ENCODE measurements around the gene KCTD7.
"Not testable (repeated sequence)": the region's sequence is repeated elsewhere in the genome, so short reads cannot be mapped to it uniquely, and the experiment has no call there.

KCTD7 gene

GRCh38 chr7:66628361-66629221, at the start of gene KCTD7:
TSS of gene KCTD7 (plus strand) at chr7:66628881. CDS start at chr7:66629065, 184 bp downstream.
- peak; percentile 99 for DNase-seq

GRCh38 chr7:66580380-66580779, 48.3 kb upstream of the KCTD7 start:
- not testable (repeated sequence) for DNase-seq

GRCh38 chr7:66582816-66583489, 45.7 kb upstream of the KCTD7 start:
- DNase-seq = not testable (repeated sequence)

GRCh38 chr7:66583490-66584110, 45.1 kb upstream of the KCTD7 start:
- DNase-seq = peak; percentile 7

DNA sequence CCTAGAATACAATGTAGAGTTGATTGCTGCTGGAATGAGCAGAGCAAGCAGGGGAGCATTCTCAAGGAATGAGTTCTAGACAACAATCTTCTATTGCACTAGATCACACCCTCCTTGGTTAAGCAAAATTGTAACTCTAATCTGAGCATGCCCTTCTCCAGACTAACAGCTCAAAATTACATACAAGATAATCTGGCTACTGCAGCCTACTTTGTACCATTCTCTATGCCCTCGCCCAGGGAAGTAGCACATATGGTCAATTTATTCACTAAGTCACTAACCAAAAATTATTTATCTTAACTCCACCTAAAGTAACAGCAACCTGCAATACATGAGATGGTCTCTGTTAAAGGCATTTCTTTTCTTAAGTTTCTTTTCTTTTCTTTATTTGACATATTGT, 42.5 kb upstream of the KCTD7 start:
- DNase-seq = no peak

GRCh38 chr7:66588226-66588625, 40.5 kb upstream of the KCTD7 start:
- not testable (repeated sequence) for DNase-seq

DNA sequence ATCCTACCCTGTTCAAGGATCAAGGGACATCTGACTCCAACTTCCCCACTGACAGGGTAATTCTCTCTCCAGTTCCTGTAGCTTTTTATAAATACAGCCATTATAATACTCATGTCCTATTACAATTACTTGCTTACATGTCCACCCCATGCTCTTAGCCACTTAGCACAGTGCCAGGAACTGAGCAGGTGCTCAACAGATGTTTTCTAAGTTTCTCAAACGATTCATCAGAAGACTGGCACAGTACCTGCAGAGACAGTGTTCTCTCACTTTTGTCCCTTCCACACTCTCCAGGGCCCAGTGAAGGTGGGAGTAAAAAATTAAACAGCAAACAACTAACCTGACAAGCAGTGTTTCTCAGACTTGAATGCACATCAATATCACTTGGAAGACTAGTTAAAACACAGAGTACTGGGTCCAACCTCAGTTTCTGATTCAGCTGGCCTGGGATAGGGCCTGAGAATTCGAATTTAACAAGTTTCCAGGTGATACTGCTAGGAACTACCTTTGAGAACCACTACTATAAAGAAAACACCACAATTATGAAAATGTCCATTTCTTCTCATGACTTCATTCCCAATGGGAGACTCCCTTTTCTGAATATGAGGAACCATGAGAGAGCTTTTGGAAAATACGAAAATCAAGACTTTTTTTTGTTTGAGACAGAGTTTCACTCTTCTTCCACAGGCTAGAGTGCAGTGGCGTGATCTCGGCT, 39.7 kb upstream of the KCTD7 start:
- not testable (repeated sequence) for DNase-seq

DNA sequence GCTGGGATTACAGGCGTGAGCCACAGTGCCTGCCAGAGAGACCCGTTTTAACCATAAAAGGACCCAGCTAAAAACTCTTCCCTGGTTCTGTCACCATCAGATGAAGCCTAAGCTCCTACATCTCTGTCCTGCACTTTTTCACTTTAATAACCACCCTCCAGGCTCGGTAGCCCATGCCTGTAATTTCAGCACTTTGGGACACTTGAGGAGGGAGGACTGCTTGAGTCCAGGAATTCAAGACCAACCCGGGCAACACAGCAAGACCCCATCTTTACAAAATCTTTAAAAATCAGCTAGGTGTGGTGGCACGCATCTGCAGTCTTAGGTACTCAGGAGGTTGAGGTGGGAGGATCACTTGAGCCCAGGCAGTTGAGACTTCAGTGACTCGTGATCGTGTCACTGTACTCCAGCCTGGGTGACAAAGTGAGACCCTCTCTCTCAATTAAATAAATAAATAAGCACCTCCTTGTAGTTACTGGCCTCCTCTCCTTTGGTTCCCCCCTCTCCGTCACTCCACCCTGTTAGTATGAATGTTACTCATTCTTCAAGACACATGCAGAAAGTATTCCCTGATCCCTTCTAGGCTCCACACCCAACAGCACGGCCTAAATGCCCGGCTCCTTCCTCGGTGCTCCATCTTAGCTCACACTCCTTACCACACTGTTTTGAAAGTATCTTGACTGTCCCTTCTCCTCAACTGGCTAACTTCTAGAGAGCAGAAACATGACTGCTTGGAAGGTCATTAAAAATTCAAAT, 38.2 kb upstream of the KCTD7 start:
- not testable (repeated sequence) for DNase-seq

GRCh38 chr7:66591058-66591798, 37.5 kb upstream of the KCTD7 start:
- not testable (repeated sequence) for DNase-seq

GRCh38 chr7:66591799-66592596, 36.7 kb upstream of the KCTD7 start:
- peak; percentile 84 for DNase-seq

DNA sequence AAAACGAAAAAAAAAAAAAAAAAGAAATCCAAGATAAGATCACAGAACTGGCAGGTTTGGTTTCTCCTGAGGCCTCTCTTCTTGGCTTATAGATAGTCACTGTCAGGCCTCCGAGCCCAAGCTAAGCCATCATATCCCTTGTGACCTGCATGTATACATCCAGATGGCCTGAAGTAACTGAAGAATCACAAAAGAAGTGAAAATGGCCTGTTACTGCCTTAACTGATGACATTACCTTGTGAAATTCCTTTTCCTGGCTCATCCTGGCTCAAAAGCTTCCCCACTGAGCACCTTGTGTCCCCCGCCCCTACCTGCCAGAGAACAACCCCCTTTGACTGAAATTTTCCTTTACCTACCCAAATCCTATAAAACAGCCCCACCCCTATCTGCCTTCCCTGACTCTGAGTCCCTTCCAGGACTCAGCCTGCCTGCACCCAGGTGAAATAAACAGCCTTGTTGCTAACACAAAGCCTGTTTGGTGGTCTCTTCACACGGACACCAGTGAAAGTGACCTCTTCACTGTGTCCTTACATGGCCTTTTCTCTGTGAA, 36.0 kb upstream of the KCTD7 start:
- not testable (repeated sequence) for DNase-seq

GRCh38 chr7:66594082-66594481, 34.6 kb upstream of the KCTD7 start:
- DNase-seq = not testable (repeated sequence)

DNA sequence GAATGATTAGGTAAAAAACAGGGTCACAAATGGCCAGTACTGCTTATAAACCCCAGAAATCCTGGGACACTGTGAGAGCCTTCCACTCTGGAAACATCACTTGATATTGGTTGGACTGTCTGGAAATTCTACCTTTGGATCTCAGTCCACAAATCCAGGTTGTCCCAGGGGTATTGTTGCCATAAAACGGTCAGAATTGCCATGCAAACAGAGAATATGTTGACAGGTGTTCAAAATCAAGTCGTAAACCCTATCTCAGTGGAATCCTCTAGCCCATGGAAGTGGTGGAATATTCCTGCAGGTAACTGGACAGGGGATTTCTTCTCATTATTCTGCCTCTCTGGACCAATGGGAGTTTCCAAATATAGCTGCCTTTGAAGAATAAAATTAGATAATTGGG, 31.2 kb upstream of the KCTD7 start:
- no peak for DNase-seq

DNA sequence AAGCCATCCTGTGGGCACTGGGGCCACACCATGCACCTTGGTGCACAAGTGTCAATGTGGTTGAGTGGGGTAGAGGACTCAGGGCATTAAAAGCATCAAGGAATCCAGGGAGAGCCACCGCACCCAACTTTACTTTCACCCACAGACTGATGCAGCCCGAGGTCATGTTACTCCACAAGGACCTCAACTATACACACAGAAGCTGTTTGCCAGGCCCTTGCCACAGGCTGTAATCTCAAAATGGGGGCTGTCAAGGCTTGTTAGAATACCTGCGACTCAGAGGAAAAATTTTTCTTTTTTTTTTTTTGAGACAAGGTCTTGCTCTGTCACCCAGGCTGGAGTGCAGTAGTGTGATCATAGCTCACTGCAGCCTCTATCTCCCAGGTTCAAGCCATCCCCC, 26.5 kb upstream of the KCTD7 start:
- no peak for DNase-seq

- no peak for DNase-seq
Observed at GRCh38 chr7:66604198-66604597, 24.5 kb upstream of the KCTD7 start.

DNA sequence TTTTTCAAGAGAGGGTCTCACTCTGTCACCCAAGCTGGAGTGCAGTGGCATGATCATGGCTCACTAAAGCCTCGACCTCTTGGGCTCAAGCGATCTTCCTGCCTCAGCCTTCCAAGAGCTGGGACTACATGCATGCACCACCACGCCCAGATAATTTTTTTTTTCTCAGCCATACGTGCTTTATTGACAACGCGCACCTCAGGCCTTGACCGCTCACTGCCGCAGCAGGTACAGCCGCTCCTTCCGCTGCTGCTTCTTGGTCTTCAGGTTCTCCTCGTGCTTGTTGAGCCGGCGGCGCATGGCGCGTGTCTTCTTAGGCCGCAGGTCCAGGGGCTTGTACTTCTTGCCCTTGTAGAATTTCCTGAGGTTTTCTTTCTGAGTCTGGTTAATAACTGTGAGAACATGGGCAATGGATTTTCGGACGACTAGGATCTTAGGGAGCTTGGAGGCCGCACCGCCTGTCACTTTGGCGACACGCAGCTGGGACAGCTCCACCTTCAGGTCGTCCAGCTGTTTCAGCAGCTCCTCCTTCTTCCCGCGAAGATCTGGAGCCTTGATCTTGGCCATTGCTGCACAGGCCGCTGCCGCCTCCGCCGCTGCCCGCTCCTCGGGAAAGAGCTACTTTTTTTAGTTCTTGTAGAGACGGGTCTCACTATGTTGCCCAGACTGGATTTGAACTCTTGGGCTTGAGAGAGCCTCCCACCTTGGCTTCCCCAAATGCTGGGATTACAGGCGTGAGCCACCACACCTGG, 22.0 kb upstream of the KCTD7 start:
- DNase-seq = not testable (repeated sequence)

- no peak for DNase-seq
Observed at GRCh38 chr7:66609176-66609575, 19.5 kb upstream of the KCTD7 start.

DNA sequence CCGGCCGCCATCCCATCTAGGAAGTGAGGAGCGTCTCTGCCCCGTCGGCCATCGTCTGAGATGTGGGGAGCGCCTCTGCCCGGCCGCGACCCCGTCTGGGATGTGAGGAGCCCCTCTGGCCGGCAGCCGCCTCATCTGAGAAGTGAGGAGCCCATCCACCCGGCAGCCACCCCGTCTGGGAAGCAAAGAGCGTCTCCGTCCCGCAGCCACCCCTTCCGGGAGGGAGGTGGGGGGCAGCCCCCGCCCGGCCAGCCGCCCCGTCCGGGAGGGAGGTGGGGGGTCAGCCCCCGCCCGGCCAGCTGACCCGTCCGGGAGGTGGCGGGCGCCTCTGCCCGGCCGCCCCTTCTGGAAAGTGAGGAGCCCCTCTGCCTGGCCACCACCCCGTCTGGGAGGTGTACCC, 14.1 kb upstream of the KCTD7 start:
- DNase-seq = not testable (repeated sequence)

DNA sequence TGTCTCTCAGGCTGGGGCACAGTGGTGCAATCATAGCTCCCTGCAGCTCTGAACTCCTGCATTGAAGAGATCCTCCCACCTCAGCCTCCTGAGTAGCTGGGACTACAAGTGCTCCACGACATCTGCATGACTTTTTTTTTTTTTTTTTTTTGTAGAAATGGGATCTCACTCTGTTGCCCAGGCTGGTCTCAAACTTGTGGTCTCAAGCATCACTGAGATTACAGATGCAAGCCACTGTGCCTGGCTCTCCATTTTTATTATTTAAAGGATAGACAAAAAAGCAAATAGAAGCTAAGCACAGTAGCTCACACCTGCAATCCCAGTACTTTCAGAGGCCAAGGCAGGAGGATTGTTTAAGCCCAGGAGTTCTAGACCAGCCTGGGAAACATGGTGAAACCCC, 13.0 kb upstream of the KCTD7 start:
- no peak for DNase-seq

DNA sequence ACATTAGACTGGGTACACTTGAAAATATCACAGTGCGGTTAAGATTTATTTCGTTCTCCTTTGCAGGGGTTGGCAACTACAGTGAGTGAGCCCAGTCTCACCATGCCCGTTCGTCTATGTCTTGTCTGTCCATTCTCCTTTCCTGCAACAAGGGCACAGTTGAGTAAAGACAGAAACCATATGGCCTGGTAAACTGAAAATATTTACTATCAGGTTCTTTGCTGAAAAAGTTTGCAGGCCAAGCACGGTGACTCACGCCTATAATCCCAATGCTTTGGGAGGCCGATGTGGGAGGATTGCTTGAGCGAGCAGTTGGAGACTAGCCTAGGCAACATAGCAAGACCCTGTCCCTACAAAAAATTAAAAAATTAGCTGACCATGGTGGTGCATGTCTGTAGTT, 11.4 kb upstream of the KCTD7 start:
- no peak for DNase-seq
